ENCODE results near the gene OPN1SW. TPM values are rescaled to one million over a fixed set of nuclear protein-coding genes. Genes with fewer than 3 reads are reported as not detected.

Gene OPN1SW
- total RNA-seq, 3 donors from 2014 or later: not detected

DNA sequence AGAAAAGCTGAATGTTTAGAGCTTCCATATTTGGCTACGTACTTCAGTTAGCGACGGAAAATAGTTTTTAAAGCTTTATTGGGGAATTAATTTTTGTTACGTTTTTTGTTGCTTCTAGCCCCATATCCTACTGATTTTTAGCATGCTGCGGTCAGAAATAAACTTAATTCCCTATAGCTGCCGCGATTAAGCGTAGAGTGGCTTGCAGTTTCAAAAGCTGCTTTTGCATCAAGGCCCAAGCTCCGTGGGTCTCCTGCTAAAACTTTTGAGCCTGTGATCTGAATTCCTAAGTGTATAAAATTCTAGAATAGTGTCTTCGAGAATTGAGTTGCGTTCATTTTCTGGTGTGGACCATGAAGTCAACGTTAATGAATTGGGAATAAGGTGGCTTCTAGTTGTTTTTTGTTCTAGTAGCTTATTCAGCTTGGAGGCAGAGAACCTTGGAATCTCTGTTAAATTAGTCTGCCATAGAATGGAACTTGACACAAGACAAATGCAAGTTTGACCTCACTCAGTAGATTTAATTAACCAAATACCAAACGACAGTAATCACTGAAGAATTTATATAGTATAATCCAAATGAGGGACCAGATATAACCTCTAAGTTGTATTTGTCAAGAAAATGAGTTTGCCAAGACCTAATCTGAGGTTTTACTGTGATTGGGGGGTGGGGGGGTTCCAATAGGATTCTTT lies 35.5 kb downstream of the OPN1SW start:
- TF ChIP-seq, protein P1, sequence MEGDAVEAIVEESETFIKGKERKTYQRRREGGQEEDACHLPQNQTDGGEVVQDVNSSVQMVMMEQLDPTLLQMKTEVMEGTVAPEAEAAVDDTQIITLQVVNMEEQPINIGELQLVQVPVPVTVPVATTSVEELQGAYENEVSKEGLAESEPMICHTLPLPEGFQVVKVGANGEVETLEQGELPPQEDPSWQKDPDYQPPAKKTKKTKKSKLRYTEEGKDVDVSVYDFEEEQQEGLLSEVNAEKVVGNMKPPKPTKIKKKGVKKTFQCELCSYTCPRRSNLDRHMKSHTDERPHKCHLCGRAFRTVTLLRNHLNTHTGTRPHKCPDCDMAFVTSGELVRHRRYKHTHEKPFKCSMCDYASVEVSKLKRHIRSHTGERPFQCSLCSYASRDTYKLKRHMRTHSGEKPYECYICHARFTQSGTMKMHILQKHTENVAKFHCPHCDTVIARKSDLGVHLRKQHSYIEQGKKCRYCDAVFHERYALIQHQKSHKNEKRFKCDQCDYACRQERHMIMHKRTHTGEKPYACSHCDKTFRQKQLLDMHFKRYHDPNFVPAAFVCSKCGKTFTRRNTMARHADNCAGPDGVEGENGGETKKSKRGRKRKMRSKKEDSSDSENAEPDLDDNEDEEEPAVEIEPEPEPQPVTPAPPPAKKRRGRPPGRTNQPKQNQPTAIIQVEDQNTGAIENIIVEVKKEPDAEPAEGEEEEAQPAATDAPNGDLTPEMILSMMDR (IDR thresholded peaks at IDR 0.05): no peak
- Histone ChIP-seq H3K36me3 (ENCODE audit: low read depth) (no peaks in the 10 kb centered on the region), H3K4me1 (ENCODE audit: low read depth) (peaks cover 25% of the 10 kb centered on the region), H3K9me3 (no peaks in the 10 kb centered on the region), H3K4me3 (peak overlapping the region; percentile 91)
- intact Hi-C loops (cut with DNase I, micrococcal nuclease): no loop called here
- no peak for DNase-seq
- no peak for ATAC-seq

DNA sequence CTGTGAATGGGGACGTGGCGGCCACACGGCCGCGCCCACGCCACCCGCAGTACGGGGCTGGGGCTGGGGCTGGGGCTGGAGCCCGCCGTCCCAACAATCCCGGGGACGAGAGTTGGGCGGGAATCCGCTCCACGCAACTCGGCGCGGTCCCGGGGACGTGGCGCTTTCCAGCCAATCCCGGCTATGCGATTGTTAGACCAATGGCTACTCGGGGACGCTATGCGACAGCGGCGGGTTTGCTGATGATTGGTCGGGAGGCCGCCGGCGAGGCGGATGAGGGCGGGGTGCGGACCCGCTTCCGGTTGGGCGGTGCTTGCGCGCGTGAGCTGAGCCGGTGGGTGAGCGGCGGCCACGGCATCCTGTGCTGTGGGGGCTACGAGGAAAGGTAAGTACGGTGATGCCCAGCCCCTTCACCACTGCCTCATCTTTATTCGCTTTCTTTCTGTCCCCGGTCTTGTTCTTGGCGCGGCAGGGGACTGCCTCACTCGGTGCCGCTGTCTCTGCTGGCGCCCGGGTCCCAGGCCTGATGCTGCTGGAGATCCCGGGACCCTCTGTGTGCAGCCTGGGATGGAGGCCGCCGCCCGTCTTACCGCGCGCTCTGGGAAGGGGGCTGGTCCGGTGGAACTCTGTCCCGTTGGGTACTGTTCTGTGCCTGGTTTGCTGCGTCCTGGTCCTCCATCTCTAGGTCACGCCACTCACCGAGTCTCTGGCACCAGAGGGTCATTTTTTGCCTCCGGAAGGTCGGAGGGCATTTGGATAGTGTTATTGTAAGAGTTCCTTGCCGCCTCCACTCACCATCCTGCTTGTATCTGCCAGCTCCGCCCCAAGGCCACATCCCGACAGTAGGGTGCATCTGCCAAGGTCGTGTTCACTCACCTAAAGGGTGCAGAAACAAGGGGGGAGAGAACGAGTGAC lies 36.3 kb downstream of the OPN1SW start, which contains the start of gene CALU:
Gene CALU (plus strand): TSS at position 312 of the 915 bp plus-strand sequence. CDS start 9,225 bp downstream, outside the sequence.
- ATAC-seq: peak; percentile 99
- H3K4me1 ChIP-seq (ENCODE audit: low read depth): peaks cover 25% of the 10 kb centered on the region

GRCh38 chr7:128738570-128739047 lies 37.0 kb downstream of the OPN1SW start:
- no peaks in the 10 kb centered on the region for H3K9me3 ChIP-seq
- peak overlapping the region; percentile 91 for H3K4me3 ChIP-seq
- ATAC-seq (peak; percentile 31), DNase-seq (no peak)
- peaks cover 25% of the 10 kb centered on the region for H3K4me1 ChIP-seq (ENCODE audit: low read depth)
- intact Hi-C loops (cut with DNase I, micrococcal nuclease): no loop called here
- TF ChIP-seq, protein P1 (IDR thresholded peaks at IDR 0.05): no peak
- no peaks in the 10 kb centered on the region for H3K36me3 ChIP-seq (ENCODE audit: low read depth)

More for the DNA sequence above, 36.3 kb downstream of the OPN1SW start, which contains the start of gene CALU:
- TF ChIP-seq, protein P1 (IDR thresholded peaks at IDR 0.05): no peak
- H3K4me3 ChIP-seq: peak within 1 kb of the TSS; percentile 91
- intact Hi-C loops (cut with DNase I, micrococcal nuclease): no loop called here
- H3K36me3 ChIP-seq (ENCODE audit: low read depth): no peaks in the 10 kb centered on the region
- no peaks in the 10 kb centered on the region for H3K9me3 ChIP-seq
- DNase-seq: peak; percentile 96 to 98 (median 96)

DNA sequence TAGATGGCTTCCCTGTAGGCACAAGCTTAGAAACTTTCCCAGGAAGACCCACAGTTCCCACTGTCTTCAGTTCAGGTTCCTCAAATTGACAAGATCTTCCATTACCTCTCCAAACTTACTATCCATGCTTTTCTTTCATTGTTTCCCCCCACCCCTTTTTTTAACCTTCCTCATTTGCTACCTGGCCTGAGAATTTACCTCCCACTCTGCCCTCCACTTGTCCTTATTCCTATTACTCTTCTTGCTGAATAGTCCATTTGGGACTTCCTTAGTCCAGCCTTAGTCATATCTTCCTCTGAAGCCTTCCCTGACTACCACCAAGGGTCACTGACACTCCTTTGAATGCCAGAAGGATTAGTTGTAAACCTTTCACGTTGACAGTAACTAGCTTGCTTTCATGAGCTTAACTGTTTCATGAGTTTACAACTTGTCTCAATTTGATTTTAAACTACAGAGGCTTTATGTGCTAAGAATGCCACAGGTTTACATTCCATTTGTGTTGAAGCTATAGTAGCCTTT lies 37.7 kb downstream of the OPN1SW start:
- H3K4me1 ChIP-seq (ENCODE audit: low read depth): peaks cover 25% of the 10 kb centered on the region
- H3K4me3 ChIP-seq: no peak overlapping the region
- ATAC-seq (no peak), DNase-seq (no peak)
- no peaks in the 10 kb centered on the region for H3K36me3 ChIP-seq (ENCODE audit: low read depth)
- no peaks in the 10 kb centered on the region for H3K9me3 ChIP-seq
- TF ChIP-seq, protein P1 (IDR thresholded peaks at IDR 0.05): no peak
- intact Hi-C loops (cut with DNase I, micrococcal nuclease): no loop called here

DNA sequence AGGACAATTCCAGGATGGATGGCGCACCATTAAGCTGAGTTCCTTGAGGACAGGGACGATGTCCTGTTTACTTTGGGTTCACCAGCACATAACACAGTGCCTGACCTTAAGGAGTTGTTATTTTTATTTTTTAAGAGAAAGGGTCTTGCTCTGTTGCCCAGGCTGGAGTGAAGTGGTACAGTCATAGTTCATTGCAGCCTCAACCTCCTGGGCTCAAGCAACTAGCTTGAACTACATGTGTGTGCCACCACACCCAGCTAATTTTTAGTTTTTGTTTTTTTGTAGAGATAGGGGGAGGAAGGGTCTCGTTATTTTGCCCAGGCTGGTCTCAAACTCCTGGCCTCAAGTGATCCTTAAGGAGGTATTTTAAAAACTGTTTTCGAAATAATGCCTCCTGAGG lies 38.2 kb downstream of the OPN1SW start:
- H3K4me1 ChIP-seq (ENCODE audit: low read depth): peaks cover 25% of the 10 kb centered on the region
- H3K36me3 ChIP-seq (ENCODE audit: low read depth): no peaks in the 10 kb centered on the region
- H3K4me3 ChIP-seq: no peak overlapping the region
- DNase-seq: no peak
- ATAC-seq: no peak
- no peaks in the 10 kb centered on the region for H3K9me3 ChIP-seq
- intact Hi-C loops (cut with DNase I, micrococcal nuclease): no loop called here
- TF ChIP-seq, protein P1 (IDR thresholded peaks at IDR 0.05): no peak

Data from mucosa of descending colon (tissue), 3 donors.